Small intestine (tissue), 7 donors: Measurements from ENCODE around the gene CHRNB1. TPM values are rescaled to one million over a fixed set of nuclear protein-coding genes. Genes with fewer than 3 reads are reported as not detected.
"Not testable (repeated sequence)": the region's sequence is repeated elsewhere in the genome, so short reads cannot be mapped to it uniquely, and the experiment has no call there.

Source experiments
- DNase-seq, 2 donors: peaks; one replicate each; pipeline versions ENCODE4 v3.0.0 to v3.0.0-alpha.2; 2013
- FAIRE-seq: peaks from 2 replicates; lab custom pipeline; 2012; peaks lifted over from hg19 to GRCh38; lab: Jason Lieb, UNC
- H3K27ac ChIP-seq, 3 donors: one replicate each; pipeline ENCODE4 v1.5.1; 2013; ENCODE audit warnings: low read length in 2 of 3, mild to moderate bottlenecking in 2 of 3, control low read depth in 1 of 3, inconsistent platforms in 1 of 3, low read depth in 1 of 3, moderate library complexity in 1 of 3
- H3K27me3 ChIP-seq, 3 donors: one replicate each; pipeline ENCODE4 v1.6.1; 2013; ENCODE audit warnings: low read length in 3 of 3, inconsistent platforms in 1 of 3; ENCODE audit not compliant: control insufficient read depth in 3 of 3, insufficient read depth in 3 of 3
- H3K36me3 ChIP-seq, 3 donors: one replicate each; pipeline ENCODE4 v1.6.1; 2013; ENCODE audit warnings: low read length in 3 of 3, inconsistent platforms in 1 of 3, low read depth in 1 of 3, mild to moderate bottlenecking in 1 of 3, moderate library complexity in 1 of 3; ENCODE audit not compliant: control insufficient read depth in 3 of 3, insufficient read depth in 2 of 3
- H3K4me1 ChIP-seq, 3 donors: one replicate each; pipeline ENCODE4 v1.6.1; 2013; ENCODE audit warnings: low read length in 2 of 3, inconsistent platforms in 1 of 3, low read depth in 1 of 3, mild to moderate bottlenecking in 1 of 3, moderate library complexity in 1 of 3; ENCODE audit not compliant: control insufficient read depth in 3 of 3, insufficient read depth in 2 of 3
- H3K4me3 ChIP-seq, 3 donors: one replicate each; pipeline ENCODE4 v1.5.1; 2013; ENCODE audit warnings: low read length in 3 of 3, control low read depth in 1 of 3, inconsistent platforms in 1 of 3, low read depth in 1 of 3, mild to moderate bottlenecking in 1 of 3, moderate library complexity in 1 of 3
- H3K9me3 ChIP-seq, 2 donors: one replicate each; pipeline ENCODE4 v1.6.1; 2013; ENCODE audit warnings: low read depth in 1 of 2, low read length in 1 of 2; ENCODE audit not compliant: control insufficient read depth in 2 of 2, insufficient read depth in 1 of 2
- WGBS, 3 donors: extraction: QIAGEN DNeasy Blood & Tissue Kit; methylation state at CpG; one replicate each; pipeline ENCODE4 v1.1.7; 2013; 5-methylcytosine and 5-hydroxymethylcytosine counted together
- polyA plus RNA-seq, 4 donors: library from polyadenylated mRNA; stranded (reverse) in 3 of 4; unstranded in 1 of 4; fragments of 200-250 nt in 3 of 4; fragments of 120-200 nt in 1 of 4; gene quantifications; one replicate each; pipeline versions ENCODE4 v1.2.1 to v1.2.3, GENCODE V29; 2013
- donor health status: healthy with polysubstance abuse.
- donor health status: control.
- donor health status: control.
- donor health status: Bipolar disorder and iron deficiency.
- donor health status: healthy.

Gene CHRNB1
- polyA plus RNA-seq, 4 donors: 8.4 to 11.9 (median 10.4) TPM

- not testable (repeated sequence) for H3K4me3 ChIP-seq, FAIRE-seq, H3K27me3 ChIP-seq, H3K9me3 ChIP-seq, H3K27ac ChIP-seq
- peaks cover 0 to 19% (median 2%) of the 10 kb centered on the region in 3 donors for H3K4me1 ChIP-seq
- WGBS, 3 donors: 49 to 73% (median 57%) methylated on average over 8 of the region's 8 CpGs
- H3K36me3 ChIP-seq: peaks cover 0 to 69% (median 4%) of the 10 kb centered on the region in 3 donors
- peak in 1 of 2 donors; percentile 45 for DNase-seq
Observed at GRCh38 chr17:7470457-7470973, 25.7 kb downstream of the CHRNB1 start.

GRCh38 chr17:7471729-7472128 is 26.9 kb downstream of the CHRNB1 start:
- 84 to 90% (median 86%) methylated on average over 2 of the region's 2 CpGs for WGBS, 3 donors
- FAIRE-seq: no peak
- Histone ChIP-seq H3K27ac (no peak overlapping the region), H3K4me1 (peaks cover 0 to 31% (median 2%) of the 10 kb centered on the region in 3 donors), H3K27me3 (no peaks in the 10 kb centered on the region), H3K36me3 (peaks cover 0 to 65% (median 0%) of the 10 kb centered on the region in 3 donors), H3K9me3 (no peaks in the 10 kb centered on the region), H3K4me3 (no peak overlapping the region)
- no peak for DNase-seq

GRCh38 chr17:7474767-7475166 is 29.9 kb downstream of the CHRNB1 start:
- not testable (repeated sequence) for H3K9me3 ChIP-seq, H3K27me3 ChIP-seq, FAIRE-seq, H3K4me3 ChIP-seq
- WGBS, 3 donors: 91 to 97% (median 93%) methylated on average over 7 to 8 of the region's 8 CpGs
- peak in 1 of 2 donors; percentile 46 for DNase-seq
- Histone ChIP-seq H3K36me3 (peaks cover 0 to 60% (median 0%) of the 10 kb centered on the region in 3 donors), H3K4me1 (peaks cover 0 to 45% (median 2%) of the 10 kb centered on the region in 3 donors), H3K27ac (peak overlapping the region in 1 of 3 donors; percentile 97)

GRCh38 chr17:7475764-7476422 is 31.0 kb downstream of the CHRNB1 start:
- FAIRE-seq: no peak
- DNase-seq: peak in 1 of 2 donors; percentile 86
- Histone ChIP-seq H3K27me3 (no peaks in the 10 kb centered on the region), H3K9me3 (no peaks in the 10 kb centered on the region), H3K4me3 (no peak overlapping the region), H3K36me3 (peaks cover 0 to 55% (median 0%) of the 10 kb centered on the region in 3 donors), H3K27ac (peak overlapping the region in 2 of 3 donors; percentile 97), H3K4me1 (peaks cover 0 to 55% (median 4%) of the 10 kb centered on the region in 3 donors)
- 64 to 81% (median 79%) methylated on average over 15 of the region's 15 CpGs for WGBS, 3 donors

GRCh38 chr17:7476494-7476893 is 31.6 kb downstream of the CHRNB1 start:
- WGBS, 3 donors: 27 to 36% (median 32%) methylated on average over 3 of the region's 3 CpGs
- no peak for FAIRE-seq
- Histone ChIP-seq H3K27me3 (no peaks in the 10 kb centered on the region), H3K9me3 (no peaks in the 10 kb centered on the region), H3K4me3 (no peak overlapping the region), H3K4me1 (peaks cover 0 to 60% (median 4%) of the 10 kb centered on the region in 3 donors), H3K27ac (peak overlapping the region in 2 of 3 donors; percentile 97), H3K36me3 (peaks cover 0 to 51% (median 0%) of the 10 kb centered on the region in 3 donors)
- DNase-seq: no peak

GRCh38 chr17:7476951-7477350 is 32.1 kb downstream of the CHRNB1 start:
- Histone ChIP-seq H3K27ac (peak overlapping the region in 2 of 3 donors; percentile 97), H3K9me3 (no peaks in the 10 kb centered on the region), H3K4me1 (peaks cover 0 to 60% (median 4%) of the 10 kb centered on the region in 3 donors), H3K27me3 (no peaks in the 10 kb centered on the region), H3K4me3 (peak overlapping the region in 1 of 3 donors; percentile 79), H3K36me3 (peaks cover 0 to 48% (median 0%) of the 10 kb centered on the region in 3 donors)
- DNase-seq (no peak), FAIRE-seq (no peak)
- 85 to 98% (median 95%) methylated on average over 5 of the region's 5 CpGs for WGBS, 3 donors

GRCh38 chr17:7477392-7478275 is 32.8 kb downstream of the CHRNB1 start:
- Histone ChIP-seq H3K27ac (peak overlapping the region in 2 of 3 donors; percentile 97), H3K9me3 (no peaks in the 10 kb centered on the region), H3K36me3 (peaks cover 0 to 44% (median 0%) of the 10 kb centered on the region in 3 donors), H3K4me3 (peak overlapping the region in 1 of 3 donors; percentile 79), H3K27me3 (no peaks in the 10 kb centered on the region), H3K4me1 (peaks cover 0 to 67% (median 4%) of the 10 kb centered on the region in 3 donors)
- WGBS, 3 donors: 36 to 65% (median 59%) methylated on average over 26 of the region's 26 CpGs
- DNase-seq: peak in 1 of 2 donors; percentile 91
- no peak for FAIRE-seq
